HPDE6-E6E7 (cell line): ENCODE results near the gene BANF2.
"Not testable (repeated sequence)": the region's sequence is repeated elsewhere in the genome, so short reads cannot be mapped to it uniquely, and the experiment has no call there.

ENCODE experiments used
- DNase-seq: peaks from one replicate; pipeline ENCODE4 v3.0.0; 2011; ENCODE audit warnings: missing footprints; ENCODE audit errors: extremely low spot score

BANF2 gene

DNA sequence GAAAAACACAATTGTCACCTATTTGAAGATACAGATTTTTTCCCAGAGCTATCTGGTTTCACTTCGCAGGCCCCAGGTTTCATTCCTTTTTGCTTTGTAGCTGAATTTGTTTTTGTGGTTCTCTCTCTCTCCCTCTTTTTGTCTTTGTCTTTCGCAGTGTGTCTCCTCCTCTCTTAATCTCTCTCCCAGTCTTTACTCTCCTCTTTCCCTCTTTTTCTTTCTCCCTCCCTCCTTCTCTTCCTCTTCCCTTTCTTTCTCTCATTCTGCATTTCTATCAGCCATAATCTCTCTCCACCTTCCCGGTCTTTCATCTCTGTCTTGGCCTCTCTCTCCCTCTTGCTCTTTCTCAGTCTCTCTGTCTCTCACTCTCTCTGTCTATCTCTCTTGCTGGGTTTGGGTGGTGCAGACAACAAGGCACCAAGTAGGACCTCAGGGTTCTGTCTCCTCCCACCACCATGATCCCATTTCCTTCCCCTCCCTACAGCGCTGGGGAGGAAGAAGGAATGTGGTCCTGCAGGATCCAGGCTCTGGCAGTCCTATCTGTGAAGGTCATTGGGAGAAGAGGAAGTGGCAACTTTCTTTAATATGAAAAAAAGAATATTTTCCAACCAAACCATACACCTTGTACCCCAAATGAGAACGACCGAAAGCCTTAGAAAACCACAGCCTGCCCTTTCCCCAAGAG, 63.2 kb downstream of the BANF2 start:
- DNase-seq: no peak

DNA sequence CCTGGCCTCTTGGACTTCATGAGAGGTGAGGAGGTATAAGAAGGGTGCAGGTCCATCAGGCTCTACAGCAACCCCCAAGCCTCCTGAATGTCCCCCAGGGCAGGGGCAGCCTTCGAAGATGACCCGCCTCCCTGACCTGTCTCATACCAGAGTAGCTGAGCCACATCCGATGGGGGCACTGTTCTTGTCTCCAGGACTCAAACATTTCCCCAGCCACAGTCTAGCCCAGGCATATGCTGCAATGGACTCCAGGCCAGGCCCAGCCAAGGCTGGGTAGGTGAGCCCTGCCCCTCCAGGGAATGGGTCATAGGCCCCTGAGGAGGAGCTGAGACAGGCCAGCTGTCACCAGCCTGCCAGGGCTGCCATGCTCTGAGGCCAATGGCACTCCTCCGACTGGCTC, 65.3 kb downstream of the BANF2 start:
- DNase-seq: no peak

DNA sequence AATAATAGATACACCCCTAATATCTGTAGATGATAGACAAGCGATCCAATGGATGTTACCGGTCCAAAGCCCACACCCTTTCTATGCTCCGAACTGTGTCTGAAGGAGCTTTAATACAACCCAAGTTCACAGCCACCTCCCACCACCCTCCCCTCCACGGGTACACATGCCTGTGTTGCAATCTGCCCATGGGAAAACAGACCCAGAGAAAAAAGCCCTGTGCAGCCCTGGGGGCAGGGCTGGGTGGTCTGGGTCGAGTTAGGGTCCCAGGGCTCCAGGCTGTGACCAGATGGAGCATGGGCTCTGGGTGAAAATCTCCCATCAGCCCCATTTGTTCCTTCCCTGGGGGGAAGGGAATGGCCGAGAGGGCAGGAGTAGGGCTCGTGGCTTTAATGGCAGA, 65.8 kb downstream of the BANF2 start:
- DNase-seq: no peak

DNA sequence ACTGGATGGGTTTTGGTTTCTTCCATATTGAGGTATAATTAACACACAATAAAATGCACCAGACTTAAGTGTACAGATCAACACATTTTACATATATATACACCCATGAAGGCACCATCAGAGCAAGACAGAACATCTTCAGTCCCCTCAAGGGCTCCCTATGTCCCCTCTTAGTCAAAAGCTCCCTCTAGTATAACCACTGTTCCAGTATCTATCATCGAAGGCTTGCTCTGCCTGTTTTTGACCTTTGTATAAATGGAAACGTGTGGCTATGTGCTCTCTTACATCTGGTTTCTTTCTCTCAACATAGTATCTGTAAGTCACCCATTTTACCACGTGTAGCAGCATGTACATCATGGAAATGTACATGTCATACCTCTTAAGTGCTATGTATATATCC, 66.5 kb downstream of the BANF2 start:
- DNase-seq: no peak

DNA sequence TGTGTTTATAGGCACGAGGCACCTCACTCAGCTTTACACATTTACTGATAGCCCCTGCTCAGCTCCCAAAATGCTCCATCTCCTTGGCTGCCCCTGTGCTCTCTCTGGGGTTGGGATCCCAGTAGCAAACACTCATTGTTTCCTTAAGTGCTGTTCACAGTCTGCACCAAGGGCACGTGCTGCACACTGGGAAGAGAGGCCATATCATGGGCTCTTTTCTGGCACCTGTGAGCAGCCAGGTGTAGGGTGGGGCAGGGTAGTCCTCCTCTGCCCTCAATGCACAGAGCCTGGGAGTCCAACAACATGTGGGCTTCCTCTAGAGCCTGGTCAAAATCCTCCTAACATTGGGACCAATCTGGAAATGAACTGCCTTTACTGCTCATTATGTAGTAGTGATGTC, 67.9 kb downstream of the BANF2 start:
- no peak for DNase-seq

DNA sequence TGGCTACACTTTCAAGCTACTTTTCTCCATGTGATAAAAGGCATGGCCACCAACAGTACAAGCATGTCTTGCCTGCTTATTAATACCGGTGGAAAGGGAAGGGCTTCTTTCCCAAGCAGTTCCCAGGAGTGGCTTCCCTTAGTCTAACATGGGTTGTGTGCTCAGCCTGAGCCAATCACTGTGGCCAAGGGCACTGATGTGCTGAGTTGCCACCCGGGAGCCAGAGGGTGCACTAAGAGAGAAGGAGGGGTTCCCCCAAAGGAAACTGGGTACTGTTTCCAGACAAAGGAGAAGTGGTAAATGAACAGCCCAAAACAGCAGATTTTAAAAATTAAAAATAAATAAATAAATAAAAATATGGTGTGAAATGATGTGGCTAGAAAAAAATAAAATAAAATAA, 68.5 kb downstream of the BANF2 start:
- no peak for DNase-seq

DNA sequence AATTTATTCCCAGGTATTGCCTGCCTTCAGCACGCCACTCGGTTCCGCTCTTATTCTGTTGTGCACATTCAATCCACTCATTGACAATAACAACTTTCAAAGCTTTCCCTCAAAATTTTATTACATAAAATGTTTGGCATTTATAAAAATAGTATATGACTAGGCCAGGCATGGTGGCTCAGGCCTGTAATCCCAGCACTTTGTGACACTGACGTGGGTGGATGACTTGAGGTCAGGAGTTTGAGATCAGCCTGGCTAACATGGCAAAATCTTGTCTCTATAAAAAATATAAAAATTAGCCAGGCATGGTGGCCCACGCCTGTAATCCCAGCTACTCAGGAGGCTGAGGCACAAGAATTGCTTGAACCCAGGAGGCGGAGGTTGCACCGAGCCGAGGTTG, 70.0 kb downstream of the BANF2 start:
- not testable (repeated sequence) for DNase-seq

DNA sequence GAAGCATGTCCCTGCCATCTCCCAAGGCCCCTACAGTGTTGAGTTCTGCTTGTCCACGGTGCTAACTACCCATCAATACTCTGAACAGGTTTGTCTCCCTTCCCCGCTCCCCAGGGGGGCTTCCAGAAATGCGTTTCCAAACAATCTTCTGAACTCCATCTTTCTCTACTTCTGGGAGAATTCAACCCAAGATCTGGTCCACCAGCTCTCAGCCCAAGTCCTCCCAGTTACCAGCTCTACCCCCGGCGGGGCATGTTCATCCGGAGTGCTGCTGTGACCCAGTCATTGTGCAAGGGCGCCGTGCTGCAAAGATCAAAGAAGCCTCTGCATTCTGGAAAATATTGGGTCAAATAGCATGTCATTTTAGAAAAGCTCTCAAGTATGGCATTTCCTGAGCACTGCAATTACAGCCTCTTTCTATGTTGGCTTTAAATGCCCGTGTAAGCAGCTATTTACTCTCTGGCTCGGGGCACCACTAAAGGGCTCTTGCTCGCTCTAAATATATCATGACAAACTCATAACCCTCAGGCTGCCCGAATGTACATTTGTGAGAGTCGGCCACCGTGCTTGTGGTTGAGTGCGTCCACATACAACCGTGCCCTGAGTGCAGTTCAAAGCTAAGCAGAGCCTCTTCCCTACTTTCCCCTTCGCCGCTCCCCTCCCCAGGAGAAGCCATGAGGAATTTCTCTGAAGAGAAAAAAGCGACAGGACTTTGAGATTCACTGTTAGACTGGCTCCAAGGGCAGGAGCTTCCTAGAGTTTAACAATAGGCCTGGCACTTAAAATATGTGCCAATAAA, 71.6 kb downstream of the BANF2 start:
- DNase-seq: no peak

DNA sequence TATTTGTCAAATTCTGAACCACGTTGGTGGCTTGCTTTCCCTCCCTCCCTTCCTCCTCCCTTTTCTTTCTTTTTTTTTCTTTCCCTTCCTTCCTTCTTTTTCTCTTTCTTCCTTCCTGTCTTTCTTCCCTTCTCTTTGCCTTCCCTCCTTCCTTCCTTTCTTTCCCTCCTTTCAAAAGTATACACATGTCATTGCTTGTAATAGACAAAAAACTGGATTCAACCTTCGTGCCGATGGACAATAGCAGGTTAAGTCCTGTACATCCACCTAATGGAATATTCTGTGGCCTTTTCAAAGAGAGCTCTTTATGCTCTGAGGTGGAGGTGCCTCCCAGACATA, 72.2 kb downstream of the BANF2 start:
- DNase-seq: no peak

DNA sequence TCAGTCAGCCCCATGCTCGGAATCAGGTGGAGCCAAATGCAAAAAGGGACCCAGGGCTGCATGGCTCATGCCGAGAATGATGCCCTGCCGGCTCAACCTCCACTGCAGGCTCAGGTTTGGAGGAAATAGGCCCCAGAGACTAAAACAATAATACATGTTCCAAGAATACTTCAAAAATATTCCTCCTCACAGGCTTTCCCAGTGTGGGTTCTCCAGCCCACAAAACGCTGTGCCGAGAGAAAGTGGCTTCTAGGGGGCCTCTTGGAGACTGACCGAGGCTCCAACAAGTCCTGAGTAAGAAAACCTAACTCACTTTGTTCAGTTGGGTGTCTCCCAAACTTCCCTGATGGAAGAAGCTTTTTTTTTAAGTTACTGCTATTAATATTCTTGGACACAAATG, 73.9 kb downstream of the BANF2 start:
- DNase-seq: no peak

DNA sequence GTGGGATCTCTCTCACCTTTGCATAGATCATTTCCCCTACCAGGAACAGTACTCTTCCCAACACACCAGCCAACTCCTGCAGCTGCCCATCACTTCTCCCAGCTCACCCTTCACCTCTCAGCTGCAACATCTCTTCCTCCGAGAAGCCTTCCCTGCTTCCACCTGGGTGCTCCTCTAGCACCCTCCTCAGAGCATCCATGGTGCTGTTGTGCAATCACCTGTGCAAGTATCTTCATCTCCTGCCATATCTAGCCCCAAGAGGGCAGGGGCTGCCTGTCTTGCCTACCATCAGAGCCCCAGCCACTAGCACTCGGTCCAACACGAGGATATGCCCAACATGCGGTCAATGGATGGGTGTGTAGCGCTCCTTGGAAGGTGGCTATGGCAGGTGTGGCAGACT, 75.8 kb downstream of the BANF2 start:
- DNase-seq: no peak

DNA sequence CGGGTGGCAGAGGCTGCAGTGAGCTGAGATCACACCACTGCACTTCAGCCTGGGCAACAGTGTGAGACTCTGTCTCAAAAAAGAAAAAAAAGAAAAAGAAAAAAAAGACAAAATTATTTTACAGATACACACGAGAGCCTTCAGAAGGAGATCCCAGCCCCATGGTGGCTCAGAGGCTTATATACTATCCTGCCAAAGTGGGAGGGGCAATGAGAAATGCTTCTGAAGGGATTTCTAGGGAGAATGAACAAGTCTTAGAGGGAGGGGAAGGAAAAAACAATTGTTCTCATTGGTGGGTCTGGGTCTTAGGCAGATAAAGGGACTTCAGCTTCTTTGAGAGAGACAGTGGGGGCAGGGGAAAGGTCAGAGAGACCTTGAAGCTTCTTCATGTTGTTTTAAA, 76.8 kb downstream of the BANF2 start:
- no peak for DNase-seq

DNA sequence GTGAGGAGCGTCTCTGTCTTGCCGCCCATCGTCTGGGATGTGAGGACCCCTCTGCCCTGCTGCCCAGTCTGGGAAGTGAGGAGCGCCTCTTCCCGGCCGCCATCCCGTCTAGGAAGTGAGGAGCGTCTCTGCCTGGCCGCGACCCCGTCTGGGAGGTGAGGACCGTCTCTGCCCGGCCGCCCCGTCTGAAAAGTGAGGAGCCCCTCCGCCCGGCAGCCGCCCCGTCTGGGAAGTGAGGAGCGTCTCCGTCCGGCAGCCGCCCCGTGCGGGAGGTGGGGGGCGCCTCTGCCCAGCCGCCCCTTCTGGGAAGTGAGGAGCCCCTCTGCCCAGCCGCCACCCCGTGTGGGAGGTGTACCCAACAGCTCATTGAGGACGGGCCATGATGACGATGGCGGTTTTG, 79.2 kb downstream of the BANF2 start:
- DNase-seq: not testable (repeated sequence)

DNA sequence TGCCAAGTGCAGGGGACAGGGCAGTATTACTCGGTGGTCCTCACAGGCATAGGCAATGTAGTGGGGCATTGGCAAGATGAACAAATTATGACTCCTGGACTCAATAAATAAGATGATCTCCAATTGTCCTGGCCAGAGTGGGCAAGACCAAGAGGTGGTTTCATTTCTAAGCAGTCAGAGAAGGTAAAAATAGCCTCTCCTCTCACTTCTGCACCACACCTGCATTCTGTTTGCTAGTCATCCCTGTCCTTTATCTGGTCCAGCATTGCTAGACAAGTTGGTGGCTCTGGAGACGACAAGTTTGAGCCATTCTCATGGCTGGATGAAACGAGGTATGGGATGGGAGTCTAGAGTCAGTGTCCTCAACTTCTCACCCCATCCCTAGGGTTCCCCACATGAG, 83.0 kb downstream of the BANF2 start:
- DNase-seq: no peak

DNA sequence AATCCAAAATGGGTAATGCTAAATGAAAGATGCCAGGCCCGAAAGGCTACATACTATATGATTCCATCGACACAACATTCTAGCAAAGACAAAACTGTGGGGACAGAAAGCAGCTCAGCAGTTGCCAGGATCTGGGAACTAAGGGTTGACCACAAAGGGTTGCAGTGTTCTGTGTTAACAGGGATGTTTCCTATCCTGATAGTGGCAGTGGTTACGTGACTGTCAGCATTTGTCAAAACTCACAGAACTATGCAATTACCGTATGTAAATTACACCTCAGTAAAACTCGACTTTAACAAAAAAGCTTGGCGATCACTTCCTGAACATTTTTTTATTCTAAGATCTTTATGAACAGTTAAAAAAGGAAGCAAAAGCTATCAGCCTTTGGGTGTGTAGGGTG, 83.9 kb downstream of the BANF2 start:
- DNase-seq: no peak

DNA sequence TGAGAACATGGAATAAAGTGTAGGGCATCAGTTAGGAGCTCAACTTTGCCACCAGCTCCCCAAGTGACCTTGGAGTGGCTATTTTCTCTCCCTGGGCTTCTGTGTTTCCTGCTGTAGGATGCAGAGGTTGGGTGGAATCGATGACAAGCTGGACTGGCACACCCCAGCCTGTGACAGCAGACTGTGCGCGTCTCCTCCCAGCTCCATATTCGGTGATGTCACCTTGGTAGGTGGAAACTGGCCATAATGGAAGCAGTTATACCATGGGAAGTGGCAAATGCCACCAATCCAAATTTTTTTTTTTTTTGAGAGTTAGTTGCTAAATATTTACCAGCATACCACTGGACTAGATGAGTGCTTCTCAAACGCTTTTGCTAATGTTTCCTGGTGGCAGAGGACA, 85.2 kb downstream of the BANF2 start:
- no peak for DNase-seq
